Esophagus (tissue), 2 donors: ENCODE measurements around the gene VPS13A. TPM values are rescaled to one million over a fixed set of nuclear protein-coding genes. Genes with fewer than 3 reads are reported as not detected.

Source experiments
- H3K27ac ChIP-seq, 2 donors: one replicate each; pipeline ENCODE4 v1.5.1; 2013; ENCODE audit warnings: low read depth in 2 of 2, mild to moderate bottlenecking in 2 of 2, inconsistent platforms in 1 of 2, low read length in 1 of 2, moderate library complexity in 1 of 2
- H3K27me3 ChIP-seq, 2 donors: one replicate each; pipeline ENCODE4 v1.6.1; 2013; ENCODE audit warnings: low read length in 2 of 2, control low read depth in 1 of 2, mild to moderate bottlenecking in 1 of 2; ENCODE audit not compliant: insufficient read depth in 2 of 2, control insufficient read depth in 1 of 2
- H3K36me3 ChIP-seq, 2 donors: one replicate each; pipeline ENCODE4 v1.6.1; 2013; ENCODE audit warnings: low read length in 1 of 2; ENCODE audit not compliant: control insufficient read depth in 2 of 2, insufficient read depth in 2 of 2
- H3K4me1 ChIP-seq, 2 donors: one replicate each; pipeline ENCODE4 v1.6.1; 2013; ENCODE audit warnings: low read length in 1 of 2; ENCODE audit not compliant: control insufficient read depth in 2 of 2, insufficient read depth in 2 of 2
- H3K4me3 ChIP-seq, 2 donors: one replicate each; pipeline ENCODE4 v1.5.1; 2013; ENCODE audit warnings: low read length in 2 of 2, mild to moderate bottlenecking in 2 of 2, low read depth in 1 of 2, moderate library complexity in 1 of 2
- H3K9me3 ChIP-seq, 2 donors: one replicate each; pipeline ENCODE4 v1.6.1; 2013; ENCODE audit warnings: mild to moderate bottlenecking in 2 of 2, low read depth in 1 of 2, low read length in 1 of 2, moderate library complexity in 1 of 2; ENCODE audit not compliant: control insufficient read depth in 2 of 2, insufficient read depth in 1 of 2
- WGBS, 2 donors: extraction: QIAGEN DNeasy Blood & Tissue Kit; methylation state at CpG; one replicate each; pipeline ENCODE4 v1.1.7; 2013; 5-methylcytosine and 5-hydroxymethylcytosine counted together
- polyA plus RNA-seq, 2 donors: library from polyadenylated mRNA; stranded (reverse); fragments of 200-250 nt; gene quantifications; one replicate each; pipeline ENCODE4 v1.2.3, GENCODE V29; 2013
- donor health status: healthy with polysubstance abuse.
- donor health status: Bipolar disorder and iron deficiency.

The VPS13A gene
- polyA plus RNA-seq, 2 donors, result 8.7 to 28.1 TPM

- Histone ChIP-seq H3K9me3 (no peaks in the 10 kb centered on the region), H3K4me3 (peak overlapping the region; percentile 65 to 80), H3K27me3 (no peaks in the 10 kb centered on the region), H3K4me1 (peaks cover 2 to 4% of the 10 kb centered on the region in 2 donors), H3K27ac (peak overlapping the region; percentile 50 to 81), H3K36me3 (no peaks in the 10 kb centered on the region)
- 1% methylated on average over 53 to 57 of the region's 57 CpGs for WGBS, 2 donors
These were observed 810 bp downstream of the VPS13A start for GRCh38 chr9:77177894-77178794.

- H3K9me3 ChIP-seq, result no peaks in the 10 kb centered on the region
- H3K27me3 ChIP-seq, result no peaks in the 10 kb centered on the region
- no peak overlapping the region for H3K27ac ChIP-seq
- H3K4me1 ChIP-seq, result peaks cover 2 to 4% of the 10 kb centered on the region in 2 donors
- no peak overlapping the region for H3K4me3 ChIP-seq
- H3K36me3 ChIP-seq, result no peaks in the 10 kb centered on the region
These were observed 2.7 kb downstream of the VPS13A start for GRCh38 chr9:77180056-77180455.

- Histone ChIP-seq H3K27me3 (no peaks in the 10 kb centered on the region), H3K4me1 (peaks cover 0 to 2% of the 10 kb centered on the region in 2 donors), H3K36me3 (no peaks in the 10 kb centered on the region), H3K27ac (no peak overlapping the region), H3K4me3 (no peak overlapping the region), H3K9me3 (no peaks in the 10 kb centered on the region)
These were observed 6.2 kb downstream of the VPS13A start for GRCh38 chr9:77183581-77183980.

GRCh38 chr9:77188242-77188641, 10.9 kb downstream of the VPS13A start:
- 84 to 98% methylated on average over 3 of the region's 3 CpGs for WGBS, 2 donors
- no peaks in the 10 kb centered on the region for H3K27me3 ChIP-seq
- H3K36me3 ChIP-seq, result no peaks in the 10 kb centered on the region
- H3K4me3 ChIP-seq, result no peak overlapping the region
- H3K9me3 ChIP-seq, result no peaks in the 10 kb centered on the region
- no peaks in the 10 kb centered on the region for H3K4me1 ChIP-seq
- no peak overlapping the region for H3K27ac ChIP-seq

GRCh38 chr9:77194423-77194822, 17.1 kb downstream of the VPS13A start:
- 94 to 97% methylated on average over 2 of the region's 2 CpGs for whole genome bisulfite sequencing, 2 donors
- H3K27me3 ChIP-seq, result no peaks in the 10 kb centered on the region
- H3K27ac ChIP-seq, result no peak overlapping the region
- peaks cover 0 to 2% of the 10 kb centered on the region in 2 donors for H3K4me1 ChIP-seq
- no peaks in the 10 kb centered on the region for H3K9me3 ChIP-seq
- no peaks in the 10 kb centered on the region for H3K36me3 ChIP-seq
- H3K4me3 ChIP-seq, result no peak overlapping the region

GRCh38 chr9:77210116-77210515, 32.8 kb downstream of the VPS13A start:
- Histone ChIP-seq H3K4me3 (no peak overlapping the region), H3K36me3 (peaks cover 2 to 5% of the 10 kb centered on the region in 2 donors), H3K27ac (no peak overlapping the region), H3K9me3 (no peaks in the 10 kb centered on the region), H3K27me3 (no peaks in the 10 kb centered on the region), H3K4me1 (no peaks in the 10 kb centered on the region)
- WGBS, 2 donors, result 94 to 95% methylated on average over 2 of the region's 2 CpGs

GRCh38 chr9:77211561-77211960, 34.2 kb downstream of the VPS13A start:
- Histone ChIP-seq H3K4me3 (no peak overlapping the region), H3K9me3 (no peaks in the 10 kb centered on the region), H3K4me1 (no peaks in the 10 kb centered on the region), H3K36me3 (peaks cover 5% of the 10 kb centered on the region in 2 donors), H3K27ac (no peak overlapping the region), H3K27me3 (no peaks in the 10 kb centered on the region)
- 90 to 96% methylated on average over 6 of the region's 6 CpGs for WGBS, 2 donors

- Histone ChIP-seq H3K4me1 (no peaks in the 10 kb centered on the region), H3K4me3 (no peak overlapping the region), H3K36me3 (peaks cover 5% of the 10 kb centered on the region in 2 donors), H3K9me3 (no peaks in the 10 kb centered on the region), H3K27ac (no peak overlapping the region), H3K27me3 (no peaks in the 10 kb centered on the region)
- 88 to 90% methylated on average over 1 of the region's 1 CpG for WGBS, 2 donors
These were observed 35.5 kb downstream of the VPS13A start for GRCh38 chr9:77212801-77213200.

GRCh38 chr9:77215874-77216273, 38.5 kb downstream of the VPS13A start:
- no peaks in the 10 kb centered on the region for H3K9me3 ChIP-seq
- no peaks in the 10 kb centered on the region for H3K27me3 ChIP-seq
- no peak overlapping the region for H3K27ac ChIP-seq
- 80 to 81% methylated on average over 5 of the region's 5 CpGs for WGBS, 2 donors
- peaks cover 3 to 5% of the 10 kb centered on the region in 2 donors for H3K36me3 ChIP-seq
- no peaks in the 10 kb centered on the region for H3K4me1 ChIP-seq
- H3K4me3 ChIP-seq, result no peak overlapping the region

GRCh38 chr9:77218612-77219011, 41.3 kb downstream of the VPS13A start:
- WGBS, 2 donors, result 77 to 83% methylated on average over 3 of the region's 3 CpGs

More at GRCh38 chr9:77218612-77219011, 41.3 kb downstream of the VPS13A start:
- no peaks in the 10 kb centered on the region for H3K27me3 ChIP-seq
- H3K27ac ChIP-seq, result no peak overlapping the region
- no peaks in the 10 kb centered on the region for H3K4me1 ChIP-seq
- no peak overlapping the region for H3K4me3 ChIP-seq
- H3K9me3 ChIP-seq, result no peaks in the 10 kb centered on the region
- peaks cover 0 to 5% of the 10 kb centered on the region in 2 donors for H3K36me3 ChIP-seq
